Neural crest cell (in vitro differentiated cells): Measurements from ENCODE around the gene RNU11. TPM values are rescaled to one million over a fixed set of nuclear protein-coding genes. Genes with fewer than 3 reads are reported as not detected.
"Not testable (repeated sequence)": the region's sequence is repeated elsewhere in the genome, so short reads cannot be mapped to it uniquely, and the experiment has no call there.

Experiments
- DNase-seq: peaks from one replicate; pipeline ENCODE4 v3.0.0; 2021; ENCODE audit warnings: low read depth, mixed read lengths, low spot score
- H3K27ac Mint-ChIP-seq: one replicate; pipeline ENCODE4 v1.8.0; 2021; ENCODE audit warnings: mild to moderate bottlenecking, mixed read lengths; ENCODE audit not compliant: unreplicated experiment
- H3K27me3 Mint-ChIP-seq: 2 replicates; pipeline ENCODE4 v1.8.0; 2021; ENCODE audit warnings: low read depth, mild to moderate bottlenecking, mixed read lengths
- H3K36me3 Mint-ChIP-seq: 2 replicates; pipeline ENCODE4 v1.8.0; 2021; ENCODE audit warnings: low read depth, mild to moderate bottlenecking, mixed read lengths
- H3K4me1 Mint-ChIP-seq: 2 replicates; pipeline ENCODE4 v1.8.0; 2021; ENCODE audit warnings: mixed read lengths
- H3K4me3 Mint-ChIP-seq: one replicate; pipeline ENCODE4 v1.8.0; 2021; ENCODE audit warnings: mild to moderate bottlenecking, mixed read lengths
- H3K9me3 Mint-ChIP-seq: 2 replicates; pipeline ENCODE4 v1.8.0; 2021; ENCODE audit warnings: mixed read lengths
- CTCF ChIP-seq: fragments of 200-600 bp; sonication (generic); conservative IDR thresholded peaks from 2 replicates; pipeline ENCODE4 v1.5.0; 2021; ENCODE audit warnings: antibody characterized with exemption, mild to moderate bottlenecking
- total RNA-seq: library from RNA; stranded (reverse); gene quantifications from 2 replicates; pipeline ENCODE4 v1.2.1, GENCODE V29; 2021

Gene RNU11
- total RNA-seq, 1 donor from 2014 or later: not detected

- Mint-ChIP-seq H3K27ac (peak overlapping the region; percentile 99), H3K9me3 (no peaks in the 10 kb centered on the region), H3K27me3 (peaks cover 12% of the 10 kb centered on the region), H3K36me3 (no peaks in the 10 kb centered on the region), H3K4me1 (peaks cover 29% of the 10 kb centered on the region), H3K4me3 (peak overlapping the region; percentile 85)
- DNase-seq: peak; percentile 76
- TF ChIP-seq CTCF: no peak
Measured at GRCh38 chr1:28648008-28648473, 359 bp upstream of the RNU11 start.

- not testable (repeated sequence) for DNase-seq
Measured at GRCh38 chr1:28653063-28653462, 4.7 kb downstream of the RNU11 start.

GRCh38 chr1:28653870-28654269, 5.5 kb downstream of the RNU11 start:
- DNase-seq, H3K4me3 Mint-ChIP-seq, H3K27ac Mint-ChIP-seq, H3K27me3 Mint-ChIP-seq, H3K4me1 Mint-ChIP-seq, H3K9me3 Mint-ChIP-seq, H3K36me3 Mint-ChIP-seq: not testable (repeated sequence)
- peak; percentile 30 for TF ChIP-seq CTCF

More at GRCh38 chr1:28653063-28653462, 4.7 kb downstream of the RNU11 start:
- H3K27me3 Mint-ChIP-seq: peaks cover 10% of the 10 kb centered on the region
- H3K4me3 Mint-ChIP-seq, H3K36me3 Mint-ChIP-seq, H3K27ac Mint-ChIP-seq, H3K9me3 Mint-ChIP-seq: not testable (repeated sequence)
- H3K4me1 Mint-ChIP-seq: peaks cover 12% of the 10 kb centered on the region

GRCh38 chr1:28655448-28656311, 7.3 kb downstream of the RNU11 start:
- not testable (repeated sequence) for H3K27me3 Mint-ChIP-seq, H3K36me3 Mint-ChIP-seq, H3K4me1 Mint-ChIP-seq, H3K4me3 Mint-ChIP-seq, H3K9me3 Mint-ChIP-seq, H3K27ac Mint-ChIP-seq, DNase-seq

GRCh38 chr1:28656335-28656734, 7.9 kb downstream of the RNU11 start:
- DNase-seq: no peak
- TF ChIP-seq CTCF: no peak
- no peak overlapping the region for H3K27ac Mint-ChIP-seq
- peaks cover 2% of the 10 kb centered on the region for H3K9me3 Mint-ChIP-seq
- H3K27me3 Mint-ChIP-seq: no peaks in the 10 kb centered on the region
- no peak overlapping the region for H3K4me3 Mint-ChIP-seq
- H3K4me1 Mint-ChIP-seq: peaks cover 3% of the 10 kb centered on the region
- H3K36me3 Mint-ChIP-seq: no peaks in the 10 kb centered on the region

GRCh38 chr1:28663871-28664470, 15.6 kb downstream of the RNU11 start:
- TF ChIP-seq CTCF: no peak
- peaks cover 2% of the 10 kb centered on the region for H3K9me3 Mint-ChIP-seq
- H3K27me3 Mint-ChIP-seq: no peaks in the 10 kb centered on the region
- peak overlapping the region; percentile 64 for H3K4me3 Mint-ChIP-seq
- no peak for DNase-seq
- H3K27ac Mint-ChIP-seq: peak overlapping the region; percentile 59
- peaks cover 19% of the 10 kb centered on the region for H3K4me1 Mint-ChIP-seq
- no peaks in the 10 kb centered on the region for H3K36me3 Mint-ChIP-seq
